Osteoblast (primary cell): ENCODE results near the gene SELENOP. TPM values are rescaled to one million over a fixed set of nuclear protein-coding genes. Genes with fewer than 3 reads are reported as not detected.
"Not testable (repeated sequence)": the region's sequence is repeated elsewhere in the genome, so short reads cannot be mapped to it uniquely, and the experiment has no call there.

Experiments
- DNase-seq: peaks from one replicate; pipeline ENCODE4 v3.0.0; 2011; ENCODE audit warnings: low spot score, mixed read lengths; ENCODE audit not compliant: insufficient read length; ENCODE audit errors: missing footprints
- H2AFZ ChIP-seq: 2 replicates; pipeline ENCODE4 v1.6.0; 2011; ENCODE audit warnings: mild to moderate bottlenecking, low read length
- H3K27ac ChIP-seq: 2 replicates; pipeline ENCODE4 v1.5.1; 2011; ENCODE audit warnings: mild to moderate bottlenecking, low read depth, low read length, moderate library complexity
- H3K27me3 ChIP-seq: 2 replicates; pipeline ENCODE4 v1.6.0; 2012; ENCODE audit warnings: mild to moderate bottlenecking, control low read depth, inconsistent platforms, low read length, moderate library complexity; ENCODE audit not compliant: insufficient read depth
- H3K36me3 ChIP-seq: 2 replicates; pipeline ENCODE4 v1.5.1; 2011; ENCODE audit warnings: mild to moderate bottlenecking, low read length, control low read depth, moderate library complexity; ENCODE audit not compliant: insufficient read depth
- H3K4me1 ChIP-seq: 2 replicates; pipeline ENCODE4 v1.5.1; 2011; ENCODE audit warnings: mild to moderate bottlenecking, low read length, control low read depth, moderate library complexity; ENCODE audit not compliant: insufficient read depth
- H3K4me2 ChIP-seq: 2 replicates; pipeline ENCODE4 v1.6.0; 2011; ENCODE audit warnings: mild to moderate bottlenecking, low read length; ENCODE audit not compliant: insufficient read depth
- H3K4me3 ChIP-seq: fragments of 200-600 bp; sonication (generic); 3 replicates; pipeline ENCODE4 v1.5.1; 2012; ENCODE audit warnings: mild to moderate bottlenecking, low read length, inconsistent platforms; ENCODE audit not compliant: insufficient read depth
- H3K79me2 ChIP-seq: 2 replicates; pipeline ENCODE4 v1.6.0; 2012; ENCODE audit warnings: mild to moderate bottlenecking, low read length, control low read depth, inconsistent platforms; ENCODE audit not compliant: insufficient read depth
- H3K9me3 ChIP-seq: 2 replicates; pipeline ENCODE4 v1.5.1; 2011; ENCODE audit warnings: low read depth, low read length, control low read depth
- H4K20me1 ChIP-seq: 2 replicates; pipeline ENCODE4 v1.6.0; 2012; ENCODE audit warnings: mild to moderate bottlenecking, low read length, control low read depth; ENCODE audit not compliant: insufficient read depth
- total RNA-seq: library from RNA; depleted of rRNA; stranded (reverse); fragments of >200 nt; gene quantifications from 2 replicates; pipeline ENCODE4 v1.2.3, GENCODE V29; 2012
- TF ChIP-seq, protein P1 (sequence below): IDR thresholded peaks from 2 replicates; pipeline ENCODE4 v1.5.1; 2011; ENCODE audit warnings: mild to moderate bottlenecking, low read depth, low read length, moderate library complexity; ENCODE audit errors: extremely low read depth

Gene SELENOP
- total RNA-seq, 1 donor, result 171 TPM

GRCh38 chr5:42819745-42820144 is 8.1 kb upstream of the SELENOP start:
- no peaks in the 10 kb centered on the region for H3K27me3 ChIP-seq
- H3K79me2 ChIP-seq, result no peaks in the 10 kb centered on the region
- H3K4me1 ChIP-seq, result no peaks in the 10 kb centered on the region
- no peaks in the 10 kb centered on the region for H3K9me3 ChIP-seq
- no peaks in the 10 kb centered on the region for H4K20me1 ChIP-seq
- H3K4me3 ChIP-seq, result no peak overlapping the region
- no peak overlapping the region for H3K4me2 ChIP-seq
- no peaks in the 10 kb centered on the region for H3K36me3 ChIP-seq
- TF ChIP-seq, protein P1, sequence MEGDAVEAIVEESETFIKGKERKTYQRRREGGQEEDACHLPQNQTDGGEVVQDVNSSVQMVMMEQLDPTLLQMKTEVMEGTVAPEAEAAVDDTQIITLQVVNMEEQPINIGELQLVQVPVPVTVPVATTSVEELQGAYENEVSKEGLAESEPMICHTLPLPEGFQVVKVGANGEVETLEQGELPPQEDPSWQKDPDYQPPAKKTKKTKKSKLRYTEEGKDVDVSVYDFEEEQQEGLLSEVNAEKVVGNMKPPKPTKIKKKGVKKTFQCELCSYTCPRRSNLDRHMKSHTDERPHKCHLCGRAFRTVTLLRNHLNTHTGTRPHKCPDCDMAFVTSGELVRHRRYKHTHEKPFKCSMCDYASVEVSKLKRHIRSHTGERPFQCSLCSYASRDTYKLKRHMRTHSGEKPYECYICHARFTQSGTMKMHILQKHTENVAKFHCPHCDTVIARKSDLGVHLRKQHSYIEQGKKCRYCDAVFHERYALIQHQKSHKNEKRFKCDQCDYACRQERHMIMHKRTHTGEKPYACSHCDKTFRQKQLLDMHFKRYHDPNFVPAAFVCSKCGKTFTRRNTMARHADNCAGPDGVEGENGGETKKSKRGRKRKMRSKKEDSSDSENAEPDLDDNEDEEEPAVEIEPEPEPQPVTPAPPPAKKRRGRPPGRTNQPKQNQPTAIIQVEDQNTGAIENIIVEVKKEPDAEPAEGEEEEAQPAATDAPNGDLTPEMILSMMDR, result no peak
- no peak overlapping the region for H2AFZ ChIP-seq
- no peak for DNase-seq
- no peak overlapping the region for H3K27ac ChIP-seq

DNA sequence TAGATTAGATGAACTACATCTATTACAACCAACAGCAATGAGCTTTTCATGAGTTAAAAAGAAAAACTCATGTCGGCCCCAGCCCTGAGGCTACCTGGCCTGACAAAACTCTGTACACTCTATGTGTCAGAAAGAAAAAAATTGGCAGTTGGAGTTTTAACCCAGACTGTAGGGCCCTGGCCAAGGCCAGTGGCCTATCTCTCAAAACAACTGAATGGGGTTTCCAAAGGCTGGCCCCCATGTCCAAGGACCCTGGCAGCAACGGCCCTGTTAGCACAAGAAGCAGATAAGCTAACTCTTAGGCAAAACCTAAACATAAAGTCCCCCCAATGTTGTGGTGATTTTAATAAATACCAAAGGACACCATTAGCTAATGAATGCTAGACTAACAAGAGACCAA is 4.9 kb upstream of the SELENOP start:
- not testable (repeated sequence) for H3K27me3 ChIP-seq, H3K9me3 ChIP-seq, H2AFZ ChIP-seq, H3K36me3 ChIP-seq, H3K79me2 ChIP-seq, H3K4me2 ChIP-seq, H3K4me1 ChIP-seq, DNase-seq, H4K20me1 ChIP-seq, H3K27ac ChIP-seq, H3K4me3 ChIP-seq

- H3K27ac ChIP-seq, result no peak overlapping the region
- no peaks in the 10 kb centered on the region for H3K27me3 ChIP-seq
- H3K79me2 ChIP-seq, result no peaks in the 10 kb centered on the region
- peak overlapping the region; percentile 16 for H3K4me3 ChIP-seq
- H3K36me3 ChIP-seq, result no peaks in the 10 kb centered on the region
- no peak for DNase-seq
- H2AFZ ChIP-seq, result peak overlapping the region; percentile 88
- no peaks in the 10 kb centered on the region for H3K9me3 ChIP-seq
- no peaks in the 10 kb centered on the region for H4K20me1 ChIP-seq
- H3K4me2 ChIP-seq, result peak overlapping the region; percentile 19
- peaks cover 6% of the 10 kb centered on the region for H3K4me1 ChIP-seq
- TF ChIP-seq, protein P1, result no peak
Observed at GRCh38 chr5:42813533-42813932, 1.8 kb upstream of the SELENOP start.

DNA sequence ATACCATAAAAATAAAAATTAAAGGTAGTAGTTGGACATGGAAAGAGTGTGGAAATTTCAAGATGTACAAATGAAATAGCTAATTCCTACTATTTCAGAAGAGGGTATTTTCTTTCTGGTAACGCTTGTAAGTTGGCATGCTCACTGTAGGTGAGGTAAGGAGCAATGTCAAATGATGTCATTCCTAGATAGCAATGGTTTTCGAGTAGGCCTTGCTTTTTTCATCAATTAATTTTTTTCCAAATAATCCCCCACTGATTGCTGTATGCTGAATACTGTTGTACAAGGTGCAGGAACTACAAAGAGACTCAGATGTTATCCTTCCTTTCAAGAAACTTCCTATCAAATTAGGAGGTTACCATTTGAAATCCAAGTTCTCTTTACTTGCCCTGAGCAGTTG is 928 bp upstream of the SELENOP start:
- H3K79me2 ChIP-seq, result no peaks in the 10 kb centered on the region
- H3K4me3 ChIP-seq, result no peak overlapping the region
- DNase-seq, result no peak
- H3K27ac ChIP-seq, result no peak overlapping the region
- no peaks in the 10 kb centered on the region for H3K36me3 ChIP-seq
- H3K4me2 ChIP-seq, result no peak overlapping the region
- no peaks in the 10 kb centered on the region for H4K20me1 ChIP-seq
- H2AFZ ChIP-seq, result no peak overlapping the region
- TF ChIP-seq, protein P1, result no peak
- peaks cover 11% of the 10 kb centered on the region for H3K4me1 ChIP-seq
- no peaks in the 10 kb centered on the region for H3K9me3 ChIP-seq
- no peaks in the 10 kb centered on the region for H3K27me3 ChIP-seq
